LHCN-M2 (cell line): ENCODE data around the gene UFL1. TPM values are rescaled to one million over a fixed set of nuclear protein-coding genes. Genes with fewer than 3 reads are reported as not detected.

Source experiments
- DNase-seq: peaks from one replicate; pipeline ENCODE4 v3.0.0-alpha.2; 2012; ENCODE audit warnings: low read depth
- total RNA-seq: library from RNA; depleted of rRNA; stranded (reverse); fragments of >200 nt; gene quantifications from 2 replicates; pipeline ENCODE4 v1.2.3, GENCODE V29; 2014; rRNA removed

UFL1 gene
- total RNA-seq, 1 experiment from 2014 or later: 27.5 TPM

GRCh38 chr6:96571551-96571950, 49.9 kb downstream of the UFL1 start:
- no peak for DNase-seq

- DNase-seq: no peak
These were observed 53.8 kb downstream of the UFL1 start for GRCh38 chr6:96575359-96575758.

- DNase-seq: no peak
These were observed 54.6 kb downstream of the UFL1 start for GRCh38 chr6:96576221-96576620.

GRCh38 chr6:96582021-96582420, 60.4 kb downstream of the UFL1 start:
- DNase-seq: no peak

GRCh38 chr6:96582436-96582835, 60.8 kb downstream of the UFL1 start:
- DNase-seq: no peak

GRCh38 chr6:96604420-96604819, 82.8 kb downstream of the UFL1 start:
- DNase-seq: no peak

Other genes with a start within 250 kb of the UFL1 start
- not detected in 2 replicates for gene FHL5, start 41.3 kb downstream of the UFL1 start, total RNA-seq